ENCODE data around the gene AFM. TPM values are rescaled to one million over a fixed set of nuclear protein-coding genes. Genes with fewer than 3 reads are reported as not detected.

The AFM gene
- total and polyA plus RNA-seq, 2 of the 8 experiments (the other 6 are each of a cell fraction or from before 2014, with no cell fraction given) = not detected

DNA sequence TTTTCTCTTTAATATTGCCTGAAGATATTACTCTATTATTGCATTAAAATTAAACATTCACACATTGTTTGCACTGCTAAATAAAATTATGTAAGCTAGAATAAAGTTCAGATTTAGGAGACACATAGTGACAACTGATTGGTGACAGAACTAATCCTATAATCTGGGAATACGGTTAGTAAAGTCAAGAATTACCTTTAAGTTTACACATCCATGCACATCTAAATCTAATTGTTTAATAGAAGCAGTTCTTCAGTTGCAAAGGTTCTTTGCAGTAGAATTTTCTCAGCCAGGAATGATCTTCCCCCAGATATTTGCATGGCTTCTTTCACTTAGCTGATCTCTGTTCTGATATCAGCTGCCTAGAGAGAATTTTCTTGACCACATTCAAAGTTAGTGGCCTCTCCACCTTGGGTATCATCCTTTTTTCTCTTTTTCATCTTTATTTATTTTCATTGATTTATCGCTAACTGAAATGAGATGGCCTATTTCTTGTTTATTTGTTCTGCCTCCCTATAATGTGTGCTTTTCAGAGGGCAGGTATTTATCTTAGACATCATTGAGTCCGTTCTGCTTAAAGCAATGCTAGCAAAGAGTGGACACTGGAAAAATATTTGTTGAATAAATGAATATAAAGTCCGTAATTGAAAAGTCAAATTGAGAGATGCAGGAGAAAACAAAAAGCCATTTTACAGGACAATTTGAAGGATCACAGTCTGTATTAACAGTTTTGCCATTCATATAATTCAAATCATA is 32.9 kb upstream of the AFM start (continued):
- TF ChIP-seq RNF2 (IDR thresholded peaks at IDR 0.05; ENCODE audit: borderline replicate concordance, low read depth, low read length, missing control alignments, poor library complexity, severe bottlenecking) (no peak), SIN3A (conservative IDR thresholded peaks at IDR 0.05 in 1 of 2, IDR thresholded peaks at IDR 0.05 in 1 of 2; ENCODE audit: low read depth in 1 of 2, low read length in 2 of 2) (no peak), SUZ12 (IDR thresholded peaks at IDR 0.05; ENCODE audit: low read length) (no peak), SRF (IDR thresholded peaks at IDR 0.05; ENCODE audit: low read depth, low read length) (no peak), BACH1 (IDR thresholded peaks at IDR 0.05; ENCODE audit: low read length) (no peak)
- TF ChIP-seq, protein P1, sequence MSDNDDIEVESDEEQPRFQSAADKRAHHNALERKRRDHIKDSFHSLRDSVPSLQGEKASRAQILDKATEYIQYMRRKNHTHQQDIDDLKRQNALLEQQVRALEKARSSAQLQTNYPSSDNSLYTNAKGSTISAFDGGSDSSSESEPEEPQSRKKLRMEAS (IDR thresholded peaks at IDR 0.05) = no peak
- TF ChIP-seq, protein P2, sequence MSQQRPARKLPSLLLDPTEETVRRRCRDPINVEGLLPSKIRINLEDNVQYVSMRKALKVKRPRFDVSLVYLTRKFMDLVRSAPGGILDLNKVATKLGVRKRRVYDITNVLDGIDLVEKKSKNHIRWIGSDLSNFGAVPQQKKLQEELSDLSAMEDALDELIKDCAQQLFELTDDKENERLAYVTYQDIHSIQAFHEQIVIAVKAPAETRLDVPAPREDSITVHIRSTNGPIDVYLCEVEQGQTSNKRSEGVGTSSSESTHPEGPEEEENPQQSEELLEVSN (IDR thresholded peaks at IDR 0.05) = no peak
